ENCODE results near the gene MAP2. TPM values are rescaled to one million over a fixed set of nuclear protein-coding genes. Genes with fewer than 3 reads are reported as not detected.

Gene MAP2
- total RNA-seq, 1 experiment from 2014 or later, result 0.05 TPM

- BruUV-seq (replicated peaks), result no TSS peak
- DNase-seq, result no peak
- no peaks in the 10 kb centered on the region for H3K36me3 ChIP-seq (ENCODE audit: control insufficient read depth, insufficient read depth, low read length)
- H3K4me3 ChIP-seq (ENCODE audit: low read depth, low read length), result no peak overlapping the region
- no peaks in the 10 kb centered on the region for H3K27me3 ChIP-seq (replicated peaks; ENCODE audit: control insufficient read depth, insufficient read depth, low read length)
- Mint-ChIP-seq H3K36me3 (ENCODE audit: insufficient read depth, unreplicated experiment) (no peaks in the 10 kb centered on the region), H3K9me3 (ENCODE audit: unreplicated experiment) (no peaks in the 10 kb centered on the region), H3K27me3 (ENCODE audit: insufficient read depth, unreplicated experiment) (no peaks in the 10 kb centered on the region), H3K4me1 (ENCODE audit: low read depth, unreplicated experiment) (peaks cover 4% of the 10 kb centered on the region), H3K27ac (ENCODE audit: unreplicated experiment) (no peak overlapping the region), H3K4me3 (ENCODE audit: unreplicated experiment) (no peak overlapping the region)
- ChIA-PET POLR2A (no interaction called here), CTCF (no interaction called here)
- H3K4me1 ChIP-seq, result no peaks in the 10 kb centered on the region; the same call in 1 of the 2 replicates
- intact Hi-C loops (cut with micrococcal nuclease; ENCODE audit: unreplicated experiment), result no loop called here
- H3K9me3 ChIP-seq, result no peaks in the 10 kb centered on the region
- TF ChIP-seq CTCF (IDR thresholded peaks at IDR 0.05; ENCODE audit: insufficient read depth in 1 of 2, low read depth in 1 of 2, low read length in 1 of 2, severe bottlenecking in 1 of 2, unreplicated experiment in 1 of 2), result no peak
These were observed 47.2 kb downstream of the MAP2 start for GRCh38 chr2:209471037-209471436.

GRCh38 chr2:209472112-209472832 lies 48.4 kb downstream of the MAP2 start:
- no peak for DNase-seq
- no peaks in the 10 kb centered on the region for H3K9me3 ChIP-seq
- no peak overlapping the region for H3K27ac Mint-ChIP-seq (ENCODE audit: unreplicated experiment)
- intact Hi-C loops (cut with micrococcal nuclease; ENCODE audit: unreplicated experiment), result no loop called here
- H3K27me3 Mint-ChIP-seq (ENCODE audit: insufficient read depth, unreplicated experiment), result no peaks in the 10 kb centered on the region
- no peaks in the 10 kb centered on the region for H3K27me3 ChIP-seq (replicated peaks; ENCODE audit: control insufficient read depth, insufficient read depth, low read length)
- peaks cover 4% of the 10 kb centered on the region for H3K4me1 Mint-ChIP-seq (ENCODE audit: low read depth, unreplicated experiment)
- H3K9me3 Mint-ChIP-seq (ENCODE audit: unreplicated experiment), result no peaks in the 10 kb centered on the region
- no peaks in the 10 kb centered on the region for H3K36me3 ChIP-seq (ENCODE audit: control insufficient read depth, insufficient read depth, low read length)
- no peak for TF ChIP-seq CTCF (IDR thresholded peaks at IDR 0.05; ENCODE audit: insufficient read depth in 1 of 2, low read depth in 1 of 2, low read length in 1 of 2, severe bottlenecking in 1 of 2, unreplicated experiment in 1 of 2)
- ChIA-PET POLR2A (no interaction called here), CTCF (no interaction called here)
- no peaks in the 10 kb centered on the region; the same call in 1 of the 2 replicates for H3K4me1 ChIP-seq
- H3K36me3 Mint-ChIP-seq (ENCODE audit: insufficient read depth, unreplicated experiment), result no peaks in the 10 kb centered on the region
- no peak overlapping the region for H3K4me3 ChIP-seq (ENCODE audit: low read depth, low read length)
- BruUV-seq (replicated peaks), result no TSS peak
- no peak overlapping the region for H3K4me3 Mint-ChIP-seq (ENCODE audit: unreplicated experiment)

GRCh38 chr2:209472871-209473270 lies 49.0 kb downstream of the MAP2 start:
- Mint-ChIP-seq H3K27ac (ENCODE audit: unreplicated experiment) (no peak overlapping the region), H3K27me3 (ENCODE audit: insufficient read depth, unreplicated experiment) (no peaks in the 10 kb centered on the region), H3K36me3 (ENCODE audit: insufficient read depth, unreplicated experiment) (no peaks in the 10 kb centered on the region), H3K4me3 (ENCODE audit: unreplicated experiment) (no peak overlapping the region), H3K4me1 (ENCODE audit: low read depth, unreplicated experiment) (peaks cover 4% of the 10 kb centered on the region), H3K9me3 (ENCODE audit: unreplicated experiment) (no peaks in the 10 kb centered on the region)
- POLR2A ChIA-PET, result no interaction called here
- no peaks in the 10 kb centered on the region; the same call in 1 of the 2 replicates for H3K4me1 ChIP-seq
- DNase-seq, result no peak
- no peaks in the 10 kb centered on the region for H3K9me3 ChIP-seq
- TF ChIP-seq CTCF (IDR thresholded peaks at IDR 0.05; ENCODE audit: insufficient read depth in 1 of 2, low read depth in 1 of 2, low read length in 1 of 2, severe bottlenecking in 1 of 2, unreplicated experiment in 1 of 2), result no peak
- H3K27me3 ChIP-seq (replicated peaks; ENCODE audit: control insufficient read depth, insufficient read depth, low read length), result no peaks in the 10 kb centered on the region
- CTCF ChIA-PET, result no interaction called here
- BruUV-seq (replicated peaks), result no TSS peak
- H3K36me3 ChIP-seq (ENCODE audit: control insufficient read depth, insufficient read depth, low read length), result no peaks in the 10 kb centered on the region
- no peak overlapping the region for H3K4me3 ChIP-seq (ENCODE audit: low read depth, low read length)
- intact Hi-C loops (cut with micrococcal nuclease; ENCODE audit: unreplicated experiment), result no loop called here
